ENCODE data around the gene ZNF333. TPM values are rescaled to one million over a fixed set of nuclear protein-coding genes. Genes with fewer than 3 reads are reported as not detected.
"Not testable (repeated sequence)": the region's sequence is repeated elsewhere in the genome, so short reads cannot be mapped to it uniquely, and the experiment has no call there.

Gene ZNF333
- total RNA-seq, 4 donors from 2014 or later: 22.8 to 50.1 (median 26.0) TPM

GRCh38 chr19:14769201-14769600 lies 79.4 kb downstream of the ZNF333 start:
- H3K4me1 ChIP-seq: no peaks in the 10 kb centered on the region
- WGBS, 2 donors: 71 to 72% methylated on average over 5 of the region's 5 CpGs
- H3K9me3 ChIP-seq: no peaks in the 10 kb centered on the region
- no peak overlapping the region for H3K27ac ChIP-seq
- intact Hi-C loops (cut with DNase I): no loop called here
- no peak overlapping the region for H3K4me3 ChIP-seq (replicated peaks in 1 of 3)
- DNase-seq: no peak
- no peaks in the 10 kb centered on the region for H3K36me3 ChIP-seq
- TF ChIP-seq CTCF (IDR thresholded peaks at IDR 0.05) (no peak), POLR2A (IDR thresholded peaks at IDR 0.05) (no peak)
- no peaks in the 10 kb centered on the region for H3K27me3 ChIP-seq

- Histone ChIP-seq H3K4me3 (replicated peaks in 1 of 3) (no peak overlapping the region), H3K36me3 (no peaks in the 10 kb centered on the region), H3K27me3 (no peaks in the 10 kb centered on the region), H3K4me1 (no peaks in the 10 kb centered on the region), H3K27ac (no peak overlapping the region), H3K9me3 (no peaks in the 10 kb centered on the region)
- no peak for DNase-seq
- TF ChIP-seq POLR2A (IDR thresholded peaks at IDR 0.05): no peak
- no peak for TF ChIP-seq CTCF (IDR thresholded peaks at IDR 0.05)
- intact Hi-C loops (cut with DNase I): no loop called here
- 77 to 80% methylated on average over 5 of the region's 5 CpGs for WGBS, 2 donors
Measured at GRCh38 chr19:14770136-14770535, 80.3 kb downstream of the ZNF333 start.

GRCh38 chr19:14770944-14771839 lies 81.3 kb downstream of the ZNF333 start:
- Histone ChIP-seq H3K4me3 (replicated peaks in 1 of 3) (no peak overlapping the region), H3K4me1 (no peaks in the 10 kb centered on the region), H3K9me3 (no peaks in the 10 kb centered on the region), H3K36me3 (no peaks in the 10 kb centered on the region), H3K27ac (no peak overlapping the region), H3K27me3 (no peaks in the 10 kb centered on the region)
- intact Hi-C loops (cut with DNase I): no loop called here
- no peak for DNase-seq
- 76 to 78% methylated on average over 11 of the region's 11 CpGs for WGBS, 2 donors
- no peak for TF ChIP-seq POLR2A (IDR thresholded peaks at IDR 0.05)
- no peak for TF ChIP-seq CTCF (IDR thresholded peaks at IDR 0.05)

GRCh38 chr19:14772467-14772866 lies 82.6 kb downstream of the ZNF333 start:
- no peaks in the 10 kb centered on the region for H3K9me3 ChIP-seq
- intact Hi-C loops (cut with DNase I): no loop called here
- no peaks in the 10 kb centered on the region for H3K36me3 ChIP-seq
- no peak for DNase-seq
- whole genome bisulfite sequencing, 2 donors: 78 to 91% methylated on average over 5 to 8 of the region's 8 CpGs
- H3K4me1 ChIP-seq: no peaks in the 10 kb centered on the region
- H3K27me3 ChIP-seq: peaks cover 3% of the 10 kb centered on the region
- H3K27ac ChIP-seq: no peak overlapping the region
- TF ChIP-seq POLR2A (IDR thresholded peaks at IDR 0.05) (no peak), CTCF (IDR thresholded peaks at IDR 0.05) (no peak)
- no peak overlapping the region for H3K4me3 ChIP-seq (replicated peaks in 1 of 3)

- no peaks in the 10 kb centered on the region for H3K4me1 ChIP-seq
- H3K27ac ChIP-seq: no peak overlapping the region
- intact Hi-C loops (cut with DNase I): no loop called here
- H3K9me3 ChIP-seq: no peaks in the 10 kb centered on the region
- TF ChIP-seq CTCF (IDR thresholded peaks at IDR 0.05) (no peak), POLR2A (IDR thresholded peaks at IDR 0.05) (no peak)
- H3K4me3 ChIP-seq (replicated peaks in 1 of 3): no peak overlapping the region
- 93 to 94% methylated on average over 7 of the region's 7 CpGs for WGBS, 2 donors
- peaks cover 3% of the 10 kb centered on the region for H3K27me3 ChIP-seq
- no peak for DNase-seq
- no peaks in the 10 kb centered on the region for H3K36me3 ChIP-seq
Measured at GRCh38 chr19:14772995-14773394, 83.1 kb downstream of the ZNF333 start.

GRCh38 chr19:14773722-14774121 lies 83.9 kb downstream of the ZNF333 start:
- H3K9me3 ChIP-seq; H3K36me3 ChIP-seq; H3K4me3 ChIP-seq (replicated peaks in 1 of 3); intact Hi-C loops (cut with DNase I); DNase-seq; H3K27ac ChIP-seq; H3K4me1 ChIP-seq; H3K27me3 ChIP-seq: not testable (repeated sequence)
- WGBS, 2 donors: 84 to 100% methylated on average over 1 to 9 of the region's 9 CpGs
